ENCODE data around the gene ZNF205. TPM values are rescaled to one million over a fixed set of nuclear protein-coding genes. Genes with fewer than 3 reads are reported as not detected.

The ZNF205 gene
- total and polyA plus RNA-seq, 9 donors: 12.0 to 15.4 (median 13.7) TPM

- Histone ChIP-seq H3K4me3 (ENCODE audit: low read length) (no peak overlapping the region), H3K4me1 (ENCODE audit: control insufficient read depth, insufficient read depth, low read length) (peaks cover 43% of the 10 kb centered on the region)
- DNase-seq: no peak
Measured at GRCh38 chr16:3140603-3141427, 28.4 kb downstream of the ZNF205 start.

GRCh38 chr16:3141781-3142311 is 29.5 kb downstream of the ZNF205 start:
- Histone ChIP-seq H3K4me3 (ENCODE audit: low read length) (no peak overlapping the region), H3K4me1 (ENCODE audit: control insufficient read depth, insufficient read depth, low read length) (peaks cover 40% of the 10 kb centered on the region), H3K27me3 (ENCODE audit: control insufficient read depth, insufficient read depth, low read length) (no peaks in the 10 kb centered on the region), H3K9me3 (replicated peaks; ENCODE audit: control insufficient read depth, low read depth, low read length) (no peaks in the 10 kb centered on the region), H3K27ac (ENCODE audit: low read length) (no peak overlapping the region), H3K36me3 (ENCODE audit: control insufficient read depth, insufficient read depth, low read length) (peaks cover 57% of the 10 kb centered on the region)
- 95% methylated on average over 23 of the region's 23 CpGs for WGBS (ENCODE audit: insufficient coverage)
- no peak for DNase-seq

More at GRCh38 chr16:3140603-3141427, 28.4 kb downstream of the ZNF205 start:
- H3K27me3 ChIP-seq (ENCODE audit: control insufficient read depth, insufficient read depth, low read length): no peaks in the 10 kb centered on the region
- no peak overlapping the region for H3K27ac ChIP-seq (ENCODE audit: low read length)
- 91% methylated on average over 69 of the region's 69 CpGs for WGBS (ENCODE audit: insufficient coverage)
- H3K36me3 ChIP-seq (ENCODE audit: control insufficient read depth, insufficient read depth, low read length): peaks cover 58% of the 10 kb centered on the region
- H3K9me3 ChIP-seq (replicated peaks; ENCODE audit: control insufficient read depth, low read depth, low read length): no peaks in the 10 kb centered on the region

GRCh38 chr16:3142327-3142726 is 29.9 kb downstream of the ZNF205 start:
- H3K27me3 ChIP-seq (ENCODE audit: control insufficient read depth, insufficient read depth, low read length): no peaks in the 10 kb centered on the region
- H3K4me3 ChIP-seq (ENCODE audit: low read length): no peak overlapping the region
- 95% methylated on average over 22 of the region's 22 CpGs for WGBS (ENCODE audit: insufficient coverage)
- DNase-seq: no peak
- peaks cover 52% of the 10 kb centered on the region for H3K36me3 ChIP-seq (ENCODE audit: control insufficient read depth, insufficient read depth, low read length)
- H3K27ac ChIP-seq (ENCODE audit: low read length): peak overlapping the region; percentile 92
- H3K4me1 ChIP-seq (ENCODE audit: control insufficient read depth, insufficient read depth, low read length): peaks cover 40% of the 10 kb centered on the region
- no peaks in the 10 kb centered on the region for H3K9me3 ChIP-seq (replicated peaks; ENCODE audit: control insufficient read depth, low read depth, low read length)

GRCh38 chr16:3142770-3143169 is 30.4 kb downstream of the ZNF205 start:
- 85% methylated on average over 11 of the region's 13 CpGs for WGBS (ENCODE audit: insufficient coverage)
- DNase-seq: no peak
- Histone ChIP-seq H3K4me3 (ENCODE audit: low read length) (peak overlapping the region; percentile 13), H3K9me3 (replicated peaks; ENCODE audit: control insufficient read depth, low read depth, low read length) (no peaks in the 10 kb centered on the region), H3K27ac (ENCODE audit: low read length) (peak overlapping the region; percentile 92), H3K27me3 (ENCODE audit: control insufficient read depth, insufficient read depth, low read length) (no peaks in the 10 kb centered on the region), H3K4me1 (ENCODE audit: control insufficient read depth, insufficient read depth, low read length) (peaks cover 42% of the 10 kb centered on the region), H3K36me3 (ENCODE audit: control insufficient read depth, insufficient read depth, low read length) (peaks cover 48% of the 10 kb centered on the region)

GRCh38 chr16:3143189-3143588 is 30.8 kb downstream of the ZNF205 start:
- no peaks in the 10 kb centered on the region for H3K9me3 ChIP-seq (replicated peaks; ENCODE audit: control insufficient read depth, low read depth, low read length)
- H3K27me3 ChIP-seq (ENCODE audit: control insufficient read depth, insufficient read depth, low read length): no peaks in the 10 kb centered on the region
- H3K36me3 ChIP-seq (ENCODE audit: control insufficient read depth, insufficient read depth, low read length): peaks cover 44% of the 10 kb centered on the region
- no peak for DNase-seq
- peak overlapping the region; percentile 13 for H3K4me3 ChIP-seq (ENCODE audit: low read length)
- WGBS (ENCODE audit: insufficient coverage): 85% methylated on average over 9 of the region's 11 CpGs
- H3K27ac ChIP-seq (ENCODE audit: low read length): peak overlapping the region; percentile 92
- peaks cover 45% of the 10 kb centered on the region for H3K4me1 ChIP-seq (ENCODE audit: control insufficient read depth, insufficient read depth, low read length)

GRCh38 chr16:3143598-3144320 is 31.4 kb downstream of the ZNF205 start:
- Histone ChIP-seq H3K4me3 (ENCODE audit: low read length) (no peak overlapping the region), H3K4me1 (ENCODE audit: control insufficient read depth, insufficient read depth, low read length) (peaks cover 45% of the 10 kb centered on the region), H3K36me3 (ENCODE audit: control insufficient read depth, insufficient read depth, low read length) (peaks cover 38% of the 10 kb centered on the region), H3K9me3 (replicated peaks; ENCODE audit: control insufficient read depth, low read depth, low read length) (no peaks in the 10 kb centered on the region), H3K27me3 (ENCODE audit: control insufficient read depth, insufficient read depth, low read length) (peaks cover 3% of the 10 kb centered on the region), H3K27ac (ENCODE audit: low read length) (peak overlapping the region; percentile 92)
- DNase-seq: peak; percentile 65
- WGBS (ENCODE audit: insufficient coverage): 75% methylated on average over 23 of the region's 23 CpGs

- DNase-seq: no peak
- peaks cover 3% of the 10 kb centered on the region for H3K27me3 ChIP-seq (ENCODE audit: control insufficient read depth, insufficient read depth, low read length)
- peaks cover 31% of the 10 kb centered on the region for H3K36me3 ChIP-seq (ENCODE audit: control insufficient read depth, insufficient read depth, low read length)
- H3K4me1 ChIP-seq (ENCODE audit: control insufficient read depth, insufficient read depth, low read length): peaks cover 47% of the 10 kb centered on the region
- H3K4me3 ChIP-seq (ENCODE audit: low read length): no peak overlapping the region
- H3K27ac ChIP-seq (ENCODE audit: low read length): peak overlapping the region; percentile 92
- WGBS (ENCODE audit: insufficient coverage): 56% methylated on average over 13 of the region's 18 CpGs
- H3K9me3 ChIP-seq (replicated peaks; ENCODE audit: control insufficient read depth, low read depth, low read length): no peaks in the 10 kb centered on the region
Measured at GRCh38 chr16:3144321-3144983, 32.1 kb downstream of the ZNF205 start.

- Histone ChIP-seq H3K4me1 (ENCODE audit: control insufficient read depth, insufficient read depth, low read length) (peaks cover 54% of the 10 kb centered on the region), H3K4me3 (ENCODE audit: low read length) (no peak overlapping the region), H3K27me3 (ENCODE audit: control insufficient read depth, insufficient read depth, low read length) (peaks cover 3% of the 10 kb centered on the region), H3K9me3 (replicated peaks; ENCODE audit: control insufficient read depth, low read depth, low read length) (no peaks in the 10 kb centered on the region), H3K36me3 (ENCODE audit: control insufficient read depth, insufficient read depth, low read length) (peaks cover 26% of the 10 kb centered on the region), H3K27ac (ENCODE audit: low read length) (no peak overlapping the region)
- DNase-seq: no peak
- 81% methylated on average over 6 of the region's 10 CpGs for WGBS (ENCODE audit: insufficient coverage)
Measured at GRCh38 chr16:3145151-3145550, 32.8 kb downstream of the ZNF205 start.

- peaks cover 24% of the 10 kb centered on the region for H3K36me3 ChIP-seq (ENCODE audit: control insufficient read depth, insufficient read depth, low read length)
- H3K4me1 ChIP-seq (ENCODE audit: control insufficient read depth, insufficient read depth, low read length): peaks cover 56% of the 10 kb centered on the region
- 70% methylated on average over 11 of the region's 12 CpGs for WGBS (ENCODE audit: insufficient coverage)
- DNase-seq: no peak
- no peak overlapping the region for H3K4me3 ChIP-seq (ENCODE audit: low read length)
- H3K27ac ChIP-seq (ENCODE audit: low read length): no peak overlapping the region
- peaks cover 3% of the 10 kb centered on the region for H3K27me3 ChIP-seq (ENCODE audit: control insufficient read depth, insufficient read depth, low read length)
- H3K9me3 ChIP-seq (replicated peaks; ENCODE audit: control insufficient read depth, low read depth, low read length): no peaks in the 10 kb centered on the region
Measured at GRCh38 chr16:3145660-3146059, 33.3 kb downstream of the ZNF205 start.
